Measurements from ENCODE around the gene CEP112.
"Not testable (repeated sequence)": the region's sequence is repeated elsewhere in the genome, so short reads cannot be mapped to it uniquely, and the experiment has no call there.

The CEP112 gene

DNA sequence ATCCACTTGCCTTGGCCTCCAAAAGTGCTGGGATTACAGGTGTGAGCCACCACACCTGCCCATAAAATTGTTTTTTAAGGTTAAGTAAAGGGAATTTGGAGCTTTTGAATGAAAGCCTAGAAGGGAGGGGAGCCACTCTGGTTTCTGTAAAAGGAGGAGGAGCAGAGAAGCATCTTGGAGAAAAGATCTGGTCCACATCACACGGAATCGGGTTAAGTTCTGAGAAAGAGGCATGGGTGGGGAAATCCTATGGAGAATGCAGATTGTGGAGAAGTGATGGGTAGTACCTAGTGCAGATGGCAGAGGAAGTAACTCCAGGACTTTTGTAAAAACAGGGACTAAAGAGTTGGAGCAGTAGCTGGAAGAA lies 18.3 kb upstream of the CEP112 start:
- no peak for DNase-seq

DNA sequence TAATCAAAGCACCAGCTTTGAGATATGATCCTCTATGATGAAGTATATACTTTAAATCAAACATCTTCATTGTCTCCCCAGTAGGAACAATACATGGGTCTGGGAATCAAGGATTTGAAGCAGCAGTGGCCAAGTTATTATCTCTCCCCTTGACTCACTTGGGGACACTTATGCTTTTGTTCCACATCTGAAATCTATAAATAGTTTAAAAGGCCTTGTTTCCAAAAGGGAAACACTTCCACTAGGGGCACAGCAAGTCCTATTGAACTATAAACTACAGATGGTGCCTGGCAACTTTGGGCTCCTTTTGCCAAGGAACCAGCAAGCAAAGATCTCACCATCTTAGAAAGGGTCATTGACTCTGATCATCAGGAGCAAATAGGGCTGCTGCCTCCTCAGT lies 16.0 kb upstream of the CEP112 start:
- DNase-seq, result no peak

DNA sequence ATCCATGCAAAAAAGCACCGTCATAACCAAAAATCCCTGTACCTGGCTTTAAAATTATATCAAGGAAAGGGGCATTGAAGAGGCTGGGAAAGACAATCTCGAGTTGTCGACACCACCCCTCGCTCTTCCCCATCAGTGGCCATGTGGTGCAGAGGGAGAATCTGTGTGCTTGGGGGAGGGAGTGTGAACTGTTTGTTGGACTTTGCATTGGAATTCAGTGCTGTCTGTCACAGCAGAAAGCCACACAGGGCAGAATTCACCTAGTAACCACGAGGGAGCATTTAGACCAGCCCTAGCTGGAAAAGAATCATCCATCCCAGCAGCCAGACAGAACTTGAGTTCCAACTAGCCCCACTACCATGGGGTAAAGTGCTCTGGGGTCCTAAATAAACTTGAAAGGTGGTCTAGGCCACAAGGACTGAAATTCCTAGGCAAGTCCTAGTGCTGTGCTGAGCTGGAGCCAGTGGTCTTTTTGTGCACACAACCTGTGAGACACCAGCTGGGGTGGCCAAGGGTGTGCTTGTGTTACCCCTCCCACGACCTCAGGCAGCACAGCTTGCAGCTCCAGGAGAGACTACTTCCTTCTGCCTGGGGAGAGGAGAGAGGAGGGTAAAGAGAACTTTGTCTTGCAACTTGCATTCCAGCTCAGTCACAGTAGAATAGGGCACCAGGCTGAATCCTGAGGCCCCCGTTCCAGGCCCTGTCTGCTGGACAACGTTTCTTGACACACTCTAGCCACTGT lies 11.5 kb upstream of the CEP112 start:
- DNase-seq, result no peak

DNA sequence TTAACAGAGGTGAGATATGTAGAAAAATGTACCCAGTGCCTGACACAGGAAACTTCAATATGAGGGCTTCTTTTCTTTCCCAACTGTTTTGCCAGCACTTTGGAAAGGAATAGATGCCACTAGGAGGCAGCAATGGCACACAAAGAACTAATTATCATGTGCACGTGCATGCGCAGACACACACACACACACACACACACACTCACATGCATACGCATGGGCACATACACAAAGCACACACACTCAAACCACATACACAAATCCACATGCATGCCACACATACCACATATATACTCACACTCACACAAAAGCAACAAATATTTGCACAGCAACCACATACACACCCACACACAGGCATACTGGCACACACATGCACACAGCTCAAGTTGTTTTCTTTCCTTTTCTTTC lies 8.8 kb upstream of the CEP112 start:
- DNase-seq, result peak; percentile 18 to 46

DNA sequence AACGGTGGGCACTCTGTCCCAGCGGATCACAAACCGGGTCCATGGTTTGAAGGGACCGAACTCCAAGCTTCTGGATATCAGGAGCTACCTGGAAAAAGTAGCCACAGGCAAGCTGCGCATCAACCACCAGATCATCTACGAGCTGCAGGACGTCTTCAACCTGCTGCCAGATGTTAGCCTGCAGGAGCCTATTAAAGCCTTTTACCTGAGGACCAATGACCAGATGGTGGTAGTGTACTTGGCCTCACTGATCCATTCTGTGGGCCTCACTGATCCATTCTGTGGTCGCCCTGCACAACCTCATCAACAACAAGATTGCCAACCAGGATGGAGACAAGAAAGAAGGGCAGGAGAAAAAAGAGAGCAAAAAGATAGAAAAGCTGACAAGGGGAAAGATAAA lies 6.3 kb upstream of the CEP112 start:
- no peak for DNase-seq

DNA sequence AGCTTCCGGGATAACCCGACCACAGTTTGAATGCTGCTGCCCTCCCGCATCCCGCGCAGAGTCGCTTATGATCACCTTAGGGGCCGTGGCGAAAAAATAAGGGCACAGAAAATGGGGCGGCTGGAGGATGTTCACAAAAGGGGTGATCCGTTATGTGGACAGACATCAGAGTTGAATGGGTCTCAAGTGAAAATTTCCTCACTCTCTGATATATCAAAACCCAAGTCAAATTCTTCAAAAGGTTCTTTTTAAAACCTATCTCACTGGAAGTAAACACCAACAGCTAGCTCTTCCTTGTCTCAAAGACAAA lies 400 bp upstream of the CEP112 start:
- DNase-seq, result no peak

DNA sequence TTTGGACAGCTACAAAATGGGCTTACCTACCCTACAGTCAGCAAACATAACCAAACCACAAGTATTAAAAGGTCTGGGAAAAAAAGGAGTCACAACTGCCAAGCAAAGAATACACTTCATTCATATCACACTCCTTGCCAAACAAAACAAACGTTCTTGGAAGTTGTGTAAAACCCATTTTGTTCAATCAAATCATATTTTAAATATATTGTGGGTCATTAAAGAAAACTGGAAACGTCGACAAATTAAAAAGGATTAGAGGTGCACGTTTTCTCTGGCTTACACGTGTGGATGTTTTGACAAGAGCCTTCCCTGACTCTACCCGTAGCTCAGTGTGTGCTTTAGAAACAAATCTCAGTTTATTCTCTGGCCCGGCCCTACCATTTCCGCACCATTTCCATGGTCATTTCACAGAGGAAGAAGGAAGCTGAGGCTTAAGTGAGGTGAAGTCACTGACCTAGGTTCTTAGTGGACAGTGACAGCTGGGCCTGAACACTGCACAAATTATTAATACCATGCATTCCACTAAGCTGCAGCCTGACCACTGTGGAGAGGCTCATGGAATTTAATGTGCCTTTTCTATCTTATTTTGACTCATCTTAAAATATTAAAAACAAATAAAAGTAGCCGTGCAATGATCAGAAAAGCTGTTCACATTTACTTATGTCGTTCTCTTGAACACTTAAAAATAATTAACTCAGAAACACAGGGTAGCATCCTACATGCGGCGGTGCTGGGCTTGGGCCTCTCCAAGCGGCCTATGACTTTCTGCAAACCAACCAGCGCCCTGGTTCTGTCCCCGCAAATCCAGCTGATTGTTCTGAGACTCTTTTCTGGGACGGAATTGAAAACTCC lies 968 bp downstream of the CEP112 start:
- no peak for DNase-seq

DNA sequence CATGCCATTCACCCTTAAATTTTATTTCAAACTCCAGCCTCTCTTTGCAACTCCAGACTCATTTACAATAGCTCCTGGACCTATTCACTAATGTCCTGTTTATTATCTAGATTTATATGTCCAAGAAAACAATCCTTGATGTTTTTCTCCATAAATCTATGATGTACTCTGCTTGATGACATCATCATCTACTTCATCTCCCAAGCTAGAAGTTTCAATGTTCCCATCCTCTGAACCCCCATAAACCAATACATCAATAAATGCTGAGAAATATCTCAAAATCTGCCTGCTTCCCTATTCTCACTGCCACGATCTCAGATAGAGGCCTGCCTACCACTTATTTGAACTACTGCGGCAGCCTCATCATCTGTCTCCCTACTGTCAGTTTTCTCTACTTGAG lies 4.2 kb downstream of the CEP112 start:
- no peak for DNase-seq

DNA sequence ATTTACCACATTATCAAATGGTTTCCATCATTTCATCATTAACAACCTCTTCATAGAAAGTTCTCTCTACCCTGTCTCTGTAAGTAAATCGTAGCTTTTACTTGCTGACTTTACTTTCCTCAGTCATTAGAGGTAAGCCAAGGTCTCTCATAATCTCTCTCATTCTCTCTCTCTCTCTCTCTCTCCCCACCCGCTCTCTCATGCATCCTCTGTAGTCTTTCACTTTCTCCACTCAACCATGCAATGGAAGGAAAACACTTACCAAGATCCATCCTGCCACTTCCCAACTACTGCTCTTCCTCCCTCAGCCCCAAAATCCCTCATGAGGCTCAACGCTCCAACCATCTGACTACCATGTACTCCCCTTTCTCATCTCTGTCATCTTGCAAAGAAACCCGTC lies 6.1 kb downstream of the CEP112 start:
- no peak for DNase-seq

DNA sequence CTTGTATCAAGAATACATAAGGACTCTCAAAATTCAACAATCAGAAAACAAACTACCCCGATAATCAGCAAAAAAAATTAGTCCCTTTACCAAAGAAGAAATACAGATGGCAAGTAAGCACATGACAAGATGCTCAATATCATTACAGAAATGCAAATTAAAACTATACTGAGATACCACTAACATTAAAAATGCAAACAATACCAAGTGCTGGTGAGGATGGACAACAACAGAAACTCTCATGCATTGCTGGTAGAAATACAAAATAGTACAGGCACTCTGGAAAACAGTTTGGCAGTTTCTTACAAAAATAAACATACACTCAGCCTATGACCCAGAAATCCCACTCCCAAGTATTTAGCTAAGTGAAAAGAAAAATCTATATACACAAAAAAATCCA lies 7.5 kb downstream of the CEP112 start:
- no peak for DNase-seq

DNA sequence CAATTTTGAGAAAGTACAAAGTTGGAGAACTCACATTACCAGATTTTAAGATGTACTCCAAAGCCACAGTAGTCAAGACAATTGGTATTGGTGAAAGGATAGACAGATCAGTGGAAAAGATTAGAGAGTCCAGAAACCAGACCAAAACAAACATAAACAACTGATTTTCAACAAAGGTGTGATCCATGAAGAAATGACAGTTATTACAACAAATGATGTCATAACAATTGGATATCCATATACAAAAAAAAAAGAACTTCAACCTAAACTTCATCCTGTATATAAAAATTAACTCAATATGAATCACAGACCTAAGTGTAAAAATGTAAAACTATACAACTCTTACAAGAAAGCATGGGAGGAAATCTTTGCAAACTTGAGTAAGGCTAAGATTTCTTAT lies 8.4 kb downstream of the CEP112 start:
- no peak for DNase-seq

DNA sequence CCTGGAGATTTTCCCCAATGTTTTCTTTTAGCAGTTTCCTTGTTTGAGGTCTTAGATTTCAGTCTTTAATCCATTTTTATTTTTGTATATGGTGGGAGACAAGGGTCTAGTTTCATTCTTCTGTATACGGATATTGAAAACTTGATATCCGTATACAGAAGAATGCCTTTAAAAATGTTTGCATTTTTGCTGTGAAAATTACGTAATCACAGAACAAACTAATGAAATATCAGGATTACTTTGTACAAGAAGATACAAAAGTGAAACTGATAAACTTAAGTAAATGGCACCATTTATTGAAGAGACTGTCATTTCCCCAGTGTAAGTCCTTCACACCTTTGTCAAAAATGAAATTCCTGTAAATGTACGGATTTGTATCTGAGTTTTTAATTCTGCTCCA lies 13.3 kb downstream of the CEP112 start:
- no peak for DNase-seq

DNA sequence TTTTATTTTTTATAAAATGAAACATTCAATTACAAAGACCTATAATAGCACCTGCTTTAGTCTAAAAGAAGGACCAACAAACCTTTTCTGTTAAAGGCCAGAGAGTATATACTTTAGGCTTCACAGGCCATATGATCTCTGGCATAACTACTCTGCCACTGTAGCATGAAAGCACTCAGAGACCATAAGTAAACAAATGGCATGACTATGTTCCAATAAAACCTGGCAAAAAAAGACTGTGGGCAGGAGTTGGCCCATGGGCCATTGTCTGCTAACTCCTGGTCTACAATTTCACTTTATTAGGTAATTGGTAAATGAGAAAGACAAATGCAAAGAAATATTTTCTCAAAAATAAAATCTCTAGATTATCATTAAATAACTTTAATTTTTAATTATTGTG lies 14.9 kb downstream of the CEP112 start:
- DNase-seq, result no peak

DNA sequence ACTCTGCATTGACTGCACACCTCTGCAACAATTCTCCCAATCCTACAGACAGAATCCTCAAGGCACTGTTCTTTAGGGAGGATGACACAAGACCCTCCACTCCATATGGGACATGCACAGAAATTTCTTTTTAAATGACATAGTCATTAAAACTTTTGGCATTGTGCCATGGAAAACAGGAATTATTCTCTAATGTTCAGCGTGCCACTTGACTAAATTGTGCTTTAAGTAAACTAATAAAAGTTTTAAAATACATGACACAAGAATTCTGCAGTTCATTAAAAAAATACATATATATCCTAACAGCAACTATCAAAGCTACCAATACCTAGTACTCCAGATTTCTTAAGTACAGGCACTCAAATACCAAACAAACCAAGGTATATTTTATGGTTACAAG lies 16.0 kb downstream of the CEP112 start:
- DNase-seq, result no peak

DNA sequence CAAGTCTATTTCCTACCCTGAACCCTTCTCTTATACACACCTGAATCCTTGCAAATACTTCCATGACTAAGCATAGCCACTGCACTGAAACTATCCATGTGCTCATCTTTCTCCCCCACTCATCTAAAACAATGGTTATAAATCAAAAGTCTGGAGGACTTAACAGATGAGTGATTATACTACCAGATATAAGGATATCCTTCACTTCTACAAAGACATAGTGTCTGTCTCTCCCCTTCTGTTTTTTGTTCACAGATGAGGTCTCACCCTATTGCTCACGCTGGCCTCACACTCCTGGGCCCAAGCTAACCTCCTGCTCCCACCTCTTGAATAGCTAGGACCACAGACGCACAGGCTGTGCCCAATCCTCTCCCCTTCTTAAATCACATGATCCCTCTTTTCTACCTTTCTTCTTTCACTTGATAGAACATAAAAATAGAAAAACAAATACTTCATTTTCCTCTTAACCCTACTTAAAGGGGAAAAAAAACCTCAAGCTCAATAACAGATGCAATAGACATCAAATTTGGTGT lies 19.2 kb downstream of the CEP112 start:
- DNase-seq, result no peak

DNA sequence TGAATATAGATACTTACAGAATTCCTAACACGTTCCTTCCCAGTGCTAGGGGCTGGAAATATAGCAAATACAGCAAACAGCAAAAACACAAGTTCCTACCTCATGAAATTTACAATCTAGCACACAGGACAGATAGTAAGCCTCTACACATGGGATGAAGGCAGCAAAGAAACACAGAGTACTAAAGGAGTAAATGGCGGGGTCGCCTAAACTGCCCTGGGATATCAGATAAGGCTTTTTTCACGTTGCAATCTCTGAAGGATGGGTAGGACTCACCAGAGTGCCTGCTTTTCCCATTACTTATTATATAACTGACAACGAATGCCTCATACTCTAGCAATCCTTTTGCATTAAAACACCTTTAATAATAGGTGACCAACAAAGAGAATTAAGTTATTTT lies 19.8 kb downstream of the CEP112 start:
- no peak for DNase-seq

DNA sequence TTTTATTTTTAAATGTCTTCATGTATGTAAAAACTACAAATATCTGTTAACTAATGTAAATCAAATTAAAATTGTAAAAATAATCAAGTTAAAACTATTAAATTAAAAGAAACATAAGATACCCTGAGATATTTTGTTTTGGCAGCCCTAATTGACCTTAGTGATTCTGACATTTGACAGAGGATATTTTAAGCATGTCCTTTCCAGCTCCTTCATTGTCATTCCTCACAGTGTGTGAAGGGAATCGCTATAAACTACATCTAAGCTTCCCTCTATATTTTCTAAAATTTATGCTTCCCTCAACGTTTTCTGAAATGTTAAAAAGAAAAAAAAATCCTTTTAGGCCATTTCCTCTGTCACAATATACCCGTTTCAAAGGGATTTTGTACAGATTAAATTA lies 20.2 kb downstream of the CEP112 start:
- DNase-seq, result no peak

DNA sequence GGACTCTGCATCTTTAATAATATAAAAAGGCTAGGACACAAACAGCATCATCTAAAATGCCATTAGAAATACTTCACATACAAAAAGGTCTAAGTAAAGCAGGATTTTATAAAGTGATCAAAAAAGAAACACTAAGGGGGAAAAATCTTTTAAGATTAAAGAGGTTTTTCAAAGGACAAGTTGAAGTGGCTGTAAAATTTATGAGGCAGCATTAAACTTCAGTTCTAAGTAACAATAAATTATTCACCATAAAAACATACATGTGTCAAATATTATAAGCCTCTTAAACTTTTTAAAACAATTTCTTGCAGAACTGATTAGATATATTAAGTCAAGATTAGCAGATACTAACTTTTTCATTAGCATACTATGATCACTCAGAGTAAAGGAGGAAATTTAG lies 20.8 kb downstream of the CEP112 start:
- no peak for DNase-seq

DNA sequence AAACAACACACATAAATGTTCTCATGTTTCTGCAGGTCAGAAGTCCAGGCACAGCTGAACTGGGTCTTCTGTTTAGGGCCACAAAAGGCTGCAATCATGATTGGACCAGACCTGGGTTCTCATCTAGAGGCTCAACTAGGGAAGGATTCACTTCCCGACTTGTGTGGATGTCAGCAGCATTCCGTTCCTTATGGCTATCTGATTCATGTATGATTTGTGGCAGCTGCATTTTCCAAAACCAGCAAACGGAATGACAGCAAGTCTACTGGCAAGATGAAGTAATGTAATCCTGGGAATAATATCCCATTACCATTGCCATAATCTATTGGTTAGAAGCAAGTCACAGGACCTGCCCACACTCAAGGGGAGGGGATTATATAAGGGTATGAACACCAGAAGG lies 22.1 kb downstream of the CEP112 start:
- DNase-seq, result no peak

DNA sequence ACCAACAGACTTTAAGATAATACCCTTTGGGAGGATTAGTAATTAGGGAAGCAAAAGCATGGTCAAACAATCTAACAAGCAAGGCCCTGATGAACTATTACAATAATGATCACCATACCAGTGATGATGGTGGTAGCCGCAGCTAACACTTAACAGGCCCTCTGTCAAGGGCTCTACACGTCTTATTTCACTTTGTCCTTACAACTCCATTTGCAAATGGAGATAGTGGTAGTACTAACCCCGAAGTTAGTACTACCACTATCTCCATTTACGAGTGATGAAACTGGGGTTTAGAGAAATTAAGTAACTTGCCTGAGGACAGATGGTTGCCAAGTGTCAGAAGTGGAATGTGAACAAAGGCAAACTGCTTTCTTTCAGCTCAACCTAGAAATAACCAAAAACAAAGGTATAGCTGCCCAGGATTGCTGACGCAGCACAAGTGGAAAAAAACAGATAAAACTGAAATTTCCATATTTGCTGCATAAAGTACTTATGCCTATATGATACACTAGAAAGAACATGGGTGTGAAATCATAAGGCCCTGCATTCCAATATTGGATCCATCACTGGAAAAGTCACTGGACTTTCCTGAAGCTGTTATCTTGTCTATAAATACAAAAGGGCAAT lies 24.6 kb downstream of the CEP112 start:
- no peak for DNase-seq

DNA sequence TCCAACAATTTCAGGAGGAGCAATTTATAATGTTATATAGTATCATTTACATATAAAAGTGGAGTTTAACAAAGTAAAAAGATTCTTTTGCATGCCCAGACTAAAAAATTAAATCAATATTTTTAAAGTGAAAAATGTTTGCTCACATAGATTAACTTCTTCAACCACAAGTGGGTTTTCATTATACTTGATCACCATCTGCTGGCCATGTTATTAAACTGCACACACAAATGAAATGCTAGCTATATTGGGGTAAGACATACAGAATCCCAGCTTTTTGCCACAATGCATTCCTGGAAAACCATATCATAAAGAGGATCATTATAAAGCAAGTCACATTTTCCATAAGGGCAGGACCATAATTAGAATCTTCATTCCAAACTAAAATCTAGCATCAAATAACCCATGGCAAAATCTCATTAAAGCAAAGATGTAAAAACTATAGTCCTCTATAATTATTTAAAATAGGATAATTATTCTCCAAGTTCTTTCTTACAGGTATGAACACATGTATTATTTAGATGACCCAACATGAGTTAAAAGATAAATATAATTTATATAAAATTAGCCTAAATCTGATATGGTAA lies 26.3 kb downstream of the CEP112 start:
- peak; percentile 6 to 39 for DNase-seq

DNA sequence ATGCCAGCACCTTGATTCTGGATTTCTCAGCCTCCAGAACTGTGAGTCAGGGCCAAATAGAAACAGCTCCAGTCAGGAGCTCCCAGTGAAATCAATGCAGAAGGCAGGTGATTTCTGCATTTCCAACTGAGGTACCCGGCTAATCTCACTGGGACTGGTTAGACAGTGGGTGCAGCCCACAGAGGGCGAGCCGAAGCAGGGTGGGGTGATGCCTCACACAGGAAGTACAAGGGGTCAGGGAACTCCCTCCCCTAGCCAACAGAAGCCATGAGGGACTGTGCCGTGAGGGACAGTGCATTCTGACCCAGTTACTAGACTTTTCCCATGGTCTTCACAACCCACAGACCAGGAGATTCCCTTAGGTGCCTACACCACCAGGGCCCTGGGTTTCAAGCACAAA lies 36.9 kb downstream of the CEP112 start:
- DNase-seq, result not testable (repeated sequence)

DNA sequence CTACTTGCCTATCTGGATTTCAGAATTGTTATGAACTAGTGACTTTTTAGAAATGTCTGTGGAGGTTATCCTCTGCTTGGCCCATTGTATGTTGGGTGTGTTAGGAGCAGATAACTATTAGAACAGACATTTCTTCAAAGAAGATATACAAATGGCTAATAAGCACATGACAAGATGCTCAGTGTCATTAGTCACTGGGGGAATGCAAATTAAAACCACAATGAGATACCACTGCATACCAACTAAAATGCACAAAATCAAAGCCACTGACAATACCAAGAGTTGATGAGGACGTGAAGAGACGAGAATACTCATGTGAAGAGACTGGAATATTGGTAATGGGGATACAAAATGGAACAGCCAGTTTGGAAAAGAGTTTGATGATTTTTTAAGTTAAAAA lies 39.2 kb downstream of the CEP112 start:
- no peak for DNase-seq

DNA sequence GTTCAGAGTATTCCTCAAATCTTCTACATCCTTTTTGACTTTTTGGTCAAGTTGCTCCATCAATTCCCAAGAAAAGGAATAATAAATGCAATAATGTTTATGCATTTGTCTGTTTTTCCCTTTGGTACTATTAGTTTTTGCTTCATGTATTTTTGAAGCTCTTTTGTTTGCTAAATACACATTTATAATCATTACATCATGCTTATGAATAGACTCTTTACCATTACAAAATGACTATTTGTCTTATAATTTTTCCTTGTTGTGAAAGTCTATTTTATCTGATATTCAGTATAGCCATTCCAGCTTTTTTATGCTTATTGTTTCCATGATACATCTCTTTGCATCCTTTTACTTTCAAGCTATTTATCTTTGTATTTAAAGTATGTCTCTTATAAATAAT lies 41.2 kb downstream of the CEP112 start:
- no peak for DNase-seq

Data from NCI-H446 (cell line).